Left ventricle myocardium inferior (tissue), 1 donor: ENCODE data around the gene ZMAT5. TPM values are rescaled to one million over a fixed set of nuclear protein-coding genes. Genes with fewer than 3 reads are reported as not detected.

ENCODE experiments used
- DNase-seq: peaks from one replicate; pipeline ENCODE4 v3.0.0-alpha.2; 2020
- H3K27ac ChIP-seq: fragments of 200-600 bp; replicated peaks from 2 replicates; pipeline ENCODE4 v1.8.0; 2021
- H3K27me3 ChIP-seq: fragments of 200-600 bp; 2 replicates; pipeline ENCODE4 v1.8.0; 2021; ENCODE audit warnings: low read depth
- H3K36me3 ChIP-seq: fragments of 200-600 bp; 2 replicates; pipeline ENCODE4 v1.8.0; 2021
- H3K4me1 ChIP-seq: fragments of 200-600 bp; 2 replicates; pipeline ENCODE4 v1.8.0; 2021
- H3K4me3 ChIP-seq: fragments of 200-600 bp; 2 replicates; pipeline ENCODE4 v1.8.0; 2021; ENCODE audit warnings: mild to moderate bottlenecking, moderate library complexity
- H3K9me3 ChIP-seq: fragments of 200-600 bp; replicated peaks from 2 replicates; pipeline ENCODE4 v1.8.0; 2021
- CTCF ChIP-seq: fragments of 200-600 bp; IDR thresholded peaks from 2 replicates; pipeline ENCODE4 v1.8.0; 2021; ENCODE audit warnings: antibody characterized with exemption, mild to moderate bottlenecking, borderline replicate concordance
- intact Hi-C: fragments of 100-400 bp; cut with micrococcal nuclease; formaldehyde crosslinking; loops from one replicate; pipeline ENCODE4 v1.11.0; 2022
- total RNA-seq: library from RNA; stranded (reverse); fragmentation: NEBNext Ultra II Directional; extraction: Animal tissue kit (Norgen Biotek cat#: 25700); gene quantifications from one replicate; pipeline ENCODE4 v1.2.1, GENCODE V29; 2021
- donor health status: DM: no; HTN: yes; CAD: no; lungs with severe emphysema.

The ZMAT5 gene
- total RNA-seq, 1 donor from 2014 or later = 20.6 TPM

- intact Hi-C loops = no loop called here
- no peaks in the 10 kb centered on the region for H3K9me3 ChIP-seq
- TF ChIP-seq CTCF = no peak
- peaks cover 75% of the 10 kb centered on the region for H3K36me3 ChIP-seq
- no peak for DNase-seq
- H3K4me3 ChIP-seq = peak overlapping the region; percentile 40
- H3K27me3 ChIP-seq = no peaks in the 10 kb centered on the region
- H3K27ac ChIP-seq = peak overlapping the region; percentile 90
- H3K4me1 ChIP-seq = peaks cover 50% of the 10 kb centered on the region
Observed at GRCh38 chr22:29798318-29798717, 31.5 kb upstream of the ZMAT5 start.

GRCh38 chr22:29797351-29797750 is 30.5 kb upstream of the ZMAT5 start:
- intact Hi-C loops = no loop called here
- Histone ChIP-seq H3K27ac (no peak overlapping the region), H3K4me3 (no peak overlapping the region), H3K9me3 (no peaks in the 10 kb centered on the region), H3K4me1 (peaks cover 50% of the 10 kb centered on the region), H3K36me3 (peaks cover 75% of the 10 kb centered on the region), H3K27me3 (no peaks in the 10 kb centered on the region)
- no peak for DNase-seq
- TF ChIP-seq CTCF = no peak

- TF ChIP-seq CTCF = no peak
- H3K27ac ChIP-seq = no peak overlapping the region
- no peak for DNase-seq
- no peaks in the 10 kb centered on the region for H3K27me3 ChIP-seq
- peaks cover 35% of the 10 kb centered on the region for H3K4me1 ChIP-seq
- intact Hi-C loops = no loop called here
- peaks cover 75% of the 10 kb centered on the region for H3K36me3 ChIP-seq
- no peak overlapping the region for H3K4me3 ChIP-seq
- H3K9me3 ChIP-seq = no peaks in the 10 kb centered on the region
Observed at GRCh38 chr22:29795663-29796062, 28.9 kb upstream of the ZMAT5 start.

- TF ChIP-seq CTCF = no peak
- H3K36me3 ChIP-seq = peaks cover 87% of the 10 kb centered on the region
- no peak overlapping the region for H3K27ac ChIP-seq
- peaks cover 12% of the 10 kb centered on the region for H3K4me1 ChIP-seq
- H3K4me3 ChIP-seq = no peak overlapping the region
- intact Hi-C loops = no loop called here
- no peaks in the 10 kb centered on the region for H3K27me3 ChIP-seq
- DNase-seq = no peak
- no peaks in the 10 kb centered on the region for H3K9me3 ChIP-seq
Observed at GRCh38 chr22:29793396-29793795, 26.6 kb upstream of the ZMAT5 start.

- Histone ChIP-seq H3K4me3 (no peak overlapping the region), H3K27ac (no peak overlapping the region), H3K4me1 (peaks cover 3% of the 10 kb centered on the region), H3K36me3 (peaks cover 81% of the 10 kb centered on the region), H3K9me3 (no peaks in the 10 kb centered on the region), H3K27me3 (no peaks in the 10 kb centered on the region)
- intact Hi-C loops = no loop called here
- TF ChIP-seq CTCF = no peak
- no peak for DNase-seq
Observed at GRCh38 chr22:29790061-29790460, 23.3 kb upstream of the ZMAT5 start.
